Cortex of kidney (tissue), 1 donor: Measurements from ENCODE around the gene HJV.

Source experiments
- DNase-seq: peaks from one replicate; lab custom pipeline; 2025; lab: John Stamatoyannopoulos, UW

The HJV gene

DNA sequence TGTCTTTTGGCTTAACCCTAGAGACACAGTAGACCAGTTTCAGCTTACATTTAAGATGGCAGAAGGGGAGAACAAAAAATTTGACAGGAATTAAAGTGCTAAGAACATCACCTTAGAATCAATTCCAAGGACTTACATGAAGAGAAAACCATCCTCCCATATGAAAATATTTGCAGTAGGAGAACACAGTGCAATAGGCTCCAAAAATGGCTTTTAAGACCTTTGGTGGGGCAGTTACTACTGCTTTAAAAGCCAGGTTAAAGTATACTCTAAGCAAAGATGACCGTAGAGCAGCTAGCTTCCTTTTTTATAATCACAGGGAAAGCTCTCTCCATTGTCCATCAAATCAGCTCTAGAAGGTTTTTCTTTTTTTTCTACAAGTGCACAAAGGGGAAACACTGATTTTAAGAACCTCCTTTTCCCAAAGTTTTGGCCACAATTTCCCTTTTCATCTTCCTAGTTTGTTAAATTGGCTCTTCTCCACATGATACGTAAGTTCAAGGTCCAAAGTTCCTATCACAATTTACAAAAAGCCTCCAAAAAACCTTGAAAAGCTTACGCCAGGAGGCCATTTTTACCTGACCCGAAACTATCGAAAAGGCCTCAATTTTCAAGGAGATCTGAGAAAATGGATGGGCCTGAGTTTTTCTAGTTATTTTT is 28.4 kb downstream of the HJV start:
- no peak for DNase-seq

DNA sequence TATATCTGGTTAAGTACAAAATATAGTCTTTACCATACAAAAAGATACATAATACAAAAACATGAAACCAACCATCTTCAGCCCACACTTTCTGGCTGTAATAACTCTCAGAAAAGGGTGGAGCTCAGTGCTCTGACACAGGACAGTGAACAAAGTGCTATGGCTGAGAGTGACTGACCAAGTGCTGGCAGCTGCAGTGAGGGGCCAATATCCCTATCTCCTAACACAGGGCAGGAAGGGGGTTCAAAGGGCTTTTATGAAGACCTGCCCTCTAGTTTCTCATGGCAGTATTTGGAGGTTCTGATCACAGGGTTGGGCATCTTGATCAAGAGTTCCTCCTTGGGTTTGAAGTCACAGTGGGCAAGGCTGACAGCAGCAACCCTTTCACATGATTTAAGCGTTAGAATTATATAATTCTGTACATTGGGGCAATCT is 29.0 kb downstream of the HJV start:
- no peak for DNase-seq

DNA sequence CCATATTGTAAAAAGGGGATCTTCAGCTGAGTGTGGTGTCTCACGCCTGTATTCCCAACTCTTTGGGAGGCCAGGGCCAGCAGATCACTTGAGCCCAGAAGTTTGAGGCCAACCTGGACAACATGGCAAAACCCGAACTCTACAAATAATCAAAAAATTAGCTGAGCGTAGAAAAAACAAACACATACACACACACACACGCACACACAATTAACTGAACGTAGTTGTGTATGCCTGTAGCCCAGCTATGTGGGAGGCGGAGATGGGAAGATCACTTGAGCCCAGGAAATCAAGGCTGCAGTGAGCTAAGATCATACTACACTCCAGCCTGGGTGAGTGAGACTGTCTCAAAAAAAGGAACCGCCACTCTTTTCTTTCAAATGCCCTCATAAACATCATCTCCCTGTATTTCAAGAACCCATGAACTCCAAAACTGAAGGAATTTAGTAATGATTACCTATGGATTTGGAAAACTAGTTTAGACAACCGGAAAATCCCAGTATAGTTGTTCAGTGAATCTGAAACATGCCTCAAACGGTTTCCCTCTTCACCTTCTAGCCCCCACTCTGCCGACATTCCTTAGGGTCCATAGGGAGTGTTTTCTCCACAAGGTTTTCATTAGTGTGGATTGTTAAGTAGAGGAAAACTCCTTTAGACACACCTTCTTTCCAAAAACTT is 29.7 kb downstream of the HJV start:
- no peak for DNase-seq

DNA sequence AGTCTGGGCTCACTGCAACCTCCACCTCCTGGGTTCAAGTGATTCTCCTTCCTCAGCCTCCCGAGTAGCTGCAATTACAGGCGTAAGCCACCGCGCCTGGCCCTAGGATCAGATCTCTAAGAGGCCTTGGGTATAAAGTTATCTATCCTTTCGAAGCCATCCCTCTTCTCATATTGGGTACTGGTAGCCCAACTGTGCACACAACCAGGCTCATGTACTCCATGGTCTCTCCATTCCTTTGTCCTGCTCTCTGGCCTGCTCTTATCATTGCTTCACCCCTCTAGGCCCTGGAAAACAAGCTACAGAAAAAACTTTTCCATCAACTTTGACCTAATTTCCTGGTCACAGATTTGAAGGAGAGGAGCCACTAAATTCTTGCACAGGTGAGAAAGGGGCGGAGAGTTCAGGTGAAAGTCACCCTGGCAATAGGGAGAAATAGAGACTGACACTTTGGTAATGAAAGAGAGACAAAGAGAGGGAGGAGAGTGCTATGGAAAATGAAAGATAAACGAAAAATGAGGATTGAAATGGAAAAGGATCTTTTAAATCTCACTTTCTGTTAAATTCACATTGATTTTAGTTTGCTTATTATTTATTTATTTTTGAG is 31.2 kb downstream of the HJV start:
- DNase-seq: no peak

DNA sequence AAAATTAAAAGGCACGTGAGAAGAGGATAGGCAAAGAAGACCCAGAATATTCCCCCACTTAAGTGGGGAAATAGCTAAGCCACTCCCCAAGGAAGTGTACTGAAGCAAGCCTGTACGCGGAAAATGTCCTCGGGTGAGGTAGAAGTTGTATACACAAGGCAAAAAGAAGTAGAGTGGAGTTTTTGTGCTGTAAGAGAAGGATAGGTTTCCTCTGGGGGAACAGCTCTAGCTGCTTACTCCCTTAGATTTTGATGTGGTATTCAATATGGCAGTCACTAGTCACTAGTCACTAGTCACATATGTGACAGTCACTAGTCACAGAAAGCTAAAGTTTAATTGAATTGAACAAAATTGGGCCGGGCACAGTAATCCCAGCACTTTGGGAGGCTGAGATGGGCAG is 32.8 kb downstream of the HJV start:
- DNase-seq: no peak

DNA sequence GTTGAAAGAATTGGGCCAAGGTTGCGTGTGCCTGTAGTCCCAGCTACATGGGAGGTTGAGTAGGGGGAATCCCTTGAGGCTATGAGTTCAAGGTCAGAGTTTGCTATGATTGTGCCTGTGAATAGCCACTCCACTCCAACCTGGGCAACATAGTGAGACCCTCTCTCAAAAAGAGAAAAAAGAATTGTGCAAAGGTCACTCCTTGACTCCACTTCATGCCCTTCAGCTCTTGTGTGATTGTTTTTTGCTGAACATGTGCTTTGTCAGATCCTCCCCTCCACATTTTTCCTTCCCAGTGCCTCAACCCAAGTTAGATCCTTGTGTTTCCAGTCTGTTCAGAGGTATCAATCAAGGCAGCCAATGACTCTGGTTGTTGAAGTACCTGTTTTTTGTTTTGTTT is 33.6 kb downstream of the HJV start:
- DNase-seq: no peak

DNA sequence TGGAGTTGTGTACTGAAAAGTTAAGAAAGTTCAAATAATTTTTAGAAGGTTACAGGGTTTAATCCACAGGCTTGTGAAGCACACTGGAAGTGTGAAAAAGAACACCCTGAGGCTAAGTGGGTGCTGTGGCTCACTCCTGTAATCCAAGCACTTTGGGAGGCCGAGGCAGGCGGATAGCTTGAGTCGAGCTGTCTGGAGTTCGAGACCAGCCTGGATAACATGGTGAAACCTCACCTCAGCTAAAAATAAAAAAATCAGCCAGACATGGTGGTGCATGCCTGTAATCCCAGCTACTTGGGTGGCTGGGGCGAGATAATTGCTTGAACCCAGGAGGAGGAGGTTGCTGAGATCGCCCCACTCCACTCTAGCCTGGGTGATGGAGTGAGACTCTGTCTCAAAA is 35.0 kb downstream of the HJV start:
- DNase-seq: no peak

DNA sequence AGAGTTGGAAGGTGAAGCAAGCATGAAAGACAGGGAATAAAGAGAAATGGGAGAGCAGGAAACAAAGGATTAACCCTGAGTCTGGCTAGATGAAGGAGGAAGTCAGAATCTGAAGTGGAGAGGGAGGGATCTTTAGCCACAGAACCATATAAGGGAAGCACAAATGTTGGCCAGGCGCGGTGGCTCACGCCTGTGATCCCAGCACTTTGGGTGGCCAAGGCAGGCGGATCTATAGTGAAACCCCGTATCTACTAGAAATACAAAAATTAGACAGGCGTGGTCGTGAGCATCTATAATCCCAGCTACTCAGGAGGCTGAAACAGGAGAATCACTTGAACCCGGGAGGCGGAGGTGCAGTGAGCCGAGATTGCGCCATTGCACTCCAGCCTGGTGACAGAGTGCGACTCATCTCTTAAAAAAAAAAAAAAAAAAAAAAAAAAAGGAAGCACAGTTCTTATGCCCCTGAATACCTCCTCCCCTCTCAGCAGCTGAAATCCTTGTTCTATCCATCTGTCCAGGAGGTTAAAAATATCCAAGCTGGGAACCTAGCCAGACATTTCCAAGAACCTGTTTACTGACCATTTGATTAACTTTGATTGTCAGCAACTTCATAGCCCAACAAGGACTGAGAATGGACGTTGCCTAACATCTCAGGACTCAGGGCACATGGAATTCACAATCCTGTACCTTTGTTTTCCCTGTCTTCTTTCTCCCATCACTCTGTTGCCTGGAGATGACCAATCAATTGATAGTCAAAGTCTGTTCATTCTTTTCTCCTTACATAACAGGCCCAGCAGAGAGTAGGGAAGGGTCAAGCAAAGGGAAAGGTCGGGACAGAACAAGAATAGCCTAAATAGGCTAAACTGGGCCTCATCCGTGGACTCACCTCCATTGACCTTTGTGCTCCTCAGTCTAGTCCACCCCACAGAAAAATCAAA is 35.8 kb downstream of the HJV start:
- DNase-seq: no peak

DNA sequence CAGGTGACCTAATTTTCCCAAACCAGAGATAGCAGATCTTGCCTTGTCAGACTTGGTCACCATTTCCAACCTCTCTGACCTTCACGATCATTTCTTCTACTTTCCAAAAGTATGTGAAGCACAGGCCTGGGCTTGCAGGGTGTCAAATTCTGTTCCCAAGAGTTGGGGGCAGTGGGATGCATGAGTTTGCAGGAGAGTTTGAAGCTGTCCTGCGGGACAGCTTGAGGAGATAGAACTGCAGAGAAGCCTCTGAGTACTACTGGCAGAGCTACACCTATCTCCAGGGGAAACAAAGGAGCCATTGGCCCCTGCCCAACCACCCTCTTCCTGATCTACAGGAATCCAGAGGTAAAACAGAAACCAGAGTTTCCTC is 36.4 kb downstream of the HJV start:
- DNase-seq: no peak

DNA sequence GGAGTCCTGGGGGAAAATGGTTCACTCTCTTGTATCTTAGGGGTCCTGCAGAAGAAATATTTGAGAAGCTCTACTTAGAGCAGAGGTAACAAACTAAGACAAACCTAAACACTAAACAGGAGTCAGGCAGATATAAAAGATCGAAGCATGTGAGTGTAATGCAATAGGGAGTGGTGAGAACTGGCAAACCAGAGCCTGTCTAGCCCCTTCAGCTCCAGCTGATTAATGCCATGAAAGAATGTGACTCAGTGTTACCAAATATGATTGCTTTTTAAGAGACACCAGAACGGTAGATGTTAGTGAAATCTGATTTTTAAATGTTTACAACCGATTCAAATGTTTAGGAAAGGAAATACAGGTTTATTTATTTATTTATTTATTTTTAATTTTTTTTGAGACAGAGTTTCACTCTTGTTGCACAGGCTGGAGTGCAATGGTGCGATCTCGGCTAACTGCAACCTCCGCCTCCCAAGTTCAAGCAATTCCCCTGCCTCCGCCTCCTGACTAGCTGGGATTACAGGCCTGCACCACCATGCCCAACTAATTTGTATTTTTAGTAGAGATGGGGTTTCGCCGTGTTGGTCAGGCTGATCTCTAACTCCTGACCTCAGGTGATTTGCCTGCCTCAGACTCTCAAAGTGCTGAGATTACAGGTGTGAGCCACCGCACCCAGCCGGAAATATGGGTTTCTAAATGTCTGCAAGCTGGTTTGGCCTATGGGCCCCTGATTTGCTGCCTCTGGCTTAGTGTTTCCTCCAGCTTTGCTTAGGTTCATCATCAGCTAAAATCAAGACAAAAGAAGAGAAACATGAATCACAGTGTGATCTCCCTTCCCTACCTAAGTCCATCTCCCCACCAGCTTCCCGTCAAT is 37.3 kb downstream of the HJV start:
- DNase-seq: no peak

DNA sequence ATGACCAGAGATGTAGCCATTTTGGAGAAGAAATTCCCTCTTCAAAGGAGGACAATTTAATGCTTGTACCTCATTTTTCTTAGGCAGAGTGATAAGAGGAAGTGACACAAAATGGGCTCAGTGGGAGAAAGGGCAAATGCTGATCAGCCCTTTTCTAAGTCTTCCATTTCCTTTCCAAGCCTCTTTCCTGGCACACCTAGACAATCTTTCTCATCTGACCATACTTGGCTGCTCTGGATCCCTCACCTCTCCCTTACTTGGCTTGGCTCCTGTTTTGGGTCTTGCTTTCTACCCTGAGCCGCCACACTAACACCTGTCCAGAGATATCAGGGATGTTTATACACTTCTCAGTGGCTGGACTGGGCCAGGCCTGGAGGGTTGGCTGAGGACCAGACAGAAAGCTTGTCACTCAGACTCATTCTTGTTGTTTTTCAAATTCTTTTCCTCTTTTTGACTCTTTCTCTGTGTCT is 38.3 kb downstream of the HJV start:
- DNase-seq: no peak

DNA sequence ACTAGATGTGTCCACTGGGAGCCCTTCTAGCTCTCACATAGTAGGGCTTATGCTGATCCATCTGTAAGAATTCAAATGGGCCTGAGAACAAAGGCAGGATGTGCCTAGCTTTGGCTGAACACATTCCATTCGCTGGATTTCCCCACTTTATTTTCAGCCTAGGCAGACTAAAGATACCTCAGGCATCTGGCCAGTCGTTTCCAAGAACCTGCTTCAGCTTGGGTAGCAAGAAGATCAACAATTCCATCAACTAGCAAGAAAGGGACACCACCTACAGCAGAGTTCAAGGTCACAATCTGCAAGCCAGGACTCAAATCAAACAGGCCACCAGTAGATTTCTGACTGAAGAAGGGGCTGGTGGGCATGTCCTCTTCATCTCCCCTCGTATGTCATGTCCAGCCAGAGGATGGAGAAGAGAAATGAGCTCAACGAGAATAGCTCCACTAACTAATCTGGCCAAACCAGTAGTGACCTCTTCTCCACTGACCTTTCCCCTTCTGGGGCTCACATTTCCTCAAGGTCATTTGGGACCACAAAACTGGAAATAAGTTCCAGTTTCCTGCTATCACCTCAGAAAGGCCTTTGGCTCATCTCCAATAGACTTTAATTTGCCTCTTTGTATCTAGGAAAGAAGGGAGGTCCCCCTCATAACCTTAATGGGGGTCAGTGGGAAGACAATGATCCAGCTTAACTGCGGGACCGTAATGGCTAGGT is 39.4 kb downstream of the HJV start:
- DNase-seq: no peak

DNA sequence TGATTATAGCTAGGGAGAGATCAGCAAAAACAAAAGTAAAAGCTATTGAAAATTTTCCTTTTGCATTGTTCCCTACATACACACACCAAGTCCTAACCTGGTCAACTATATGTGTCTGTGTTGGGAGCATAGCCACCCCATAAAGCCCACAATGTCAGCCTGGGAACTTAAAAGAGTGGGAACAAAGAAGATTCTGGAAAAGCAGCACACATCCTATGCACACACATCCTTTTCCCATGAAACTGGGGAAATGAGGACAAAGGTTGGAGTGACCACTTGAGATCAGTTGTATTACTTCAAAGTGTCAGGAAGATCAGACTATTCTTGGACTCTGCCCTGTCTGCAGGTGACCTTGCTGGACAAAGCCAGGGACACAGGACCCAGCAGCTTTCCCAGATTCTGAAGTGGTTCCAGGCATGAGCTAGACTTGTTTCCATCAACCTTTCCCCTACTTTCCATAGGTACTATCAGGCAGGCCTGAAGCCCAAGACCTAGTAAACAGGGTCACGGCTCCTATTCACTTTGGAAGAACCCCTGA is 41.0 kb downstream of the HJV start:
- no peak for DNase-seq

DNA sequence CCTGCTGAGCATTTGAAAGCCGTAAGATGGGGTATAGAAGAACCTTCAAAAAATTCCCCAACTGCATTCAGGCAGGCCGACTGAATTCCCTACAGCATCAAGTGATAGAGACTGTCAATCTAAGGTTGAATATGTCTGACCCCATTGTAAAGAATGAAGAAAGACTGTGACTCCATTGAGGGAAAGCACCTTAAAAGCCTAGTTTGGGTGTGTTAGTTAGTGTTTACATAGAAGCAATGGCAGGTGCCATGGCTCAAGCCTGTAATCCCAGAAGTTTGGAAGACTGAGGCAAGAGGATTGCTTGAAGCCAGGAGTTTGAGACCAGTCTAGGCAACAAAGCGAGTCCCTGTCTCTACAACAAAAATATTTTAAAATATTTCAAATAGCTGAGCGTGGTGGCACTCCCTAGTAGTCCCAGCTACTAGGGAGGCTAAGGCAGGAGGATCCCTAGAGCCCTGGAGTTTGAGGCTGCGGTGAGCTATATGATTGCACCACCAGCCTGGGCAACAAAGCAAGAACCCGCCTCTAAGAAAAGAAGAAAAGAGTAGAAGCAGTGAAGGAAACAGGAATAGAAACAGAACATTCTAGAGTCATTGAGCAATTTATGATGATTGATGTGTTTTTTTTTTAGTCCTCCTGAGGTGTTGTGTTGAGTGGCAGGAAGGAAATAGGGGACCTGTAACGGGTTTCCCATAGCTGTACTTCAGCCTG is 41.6 kb downstream of the HJV start:
- DNase-seq: no peak

DNA sequence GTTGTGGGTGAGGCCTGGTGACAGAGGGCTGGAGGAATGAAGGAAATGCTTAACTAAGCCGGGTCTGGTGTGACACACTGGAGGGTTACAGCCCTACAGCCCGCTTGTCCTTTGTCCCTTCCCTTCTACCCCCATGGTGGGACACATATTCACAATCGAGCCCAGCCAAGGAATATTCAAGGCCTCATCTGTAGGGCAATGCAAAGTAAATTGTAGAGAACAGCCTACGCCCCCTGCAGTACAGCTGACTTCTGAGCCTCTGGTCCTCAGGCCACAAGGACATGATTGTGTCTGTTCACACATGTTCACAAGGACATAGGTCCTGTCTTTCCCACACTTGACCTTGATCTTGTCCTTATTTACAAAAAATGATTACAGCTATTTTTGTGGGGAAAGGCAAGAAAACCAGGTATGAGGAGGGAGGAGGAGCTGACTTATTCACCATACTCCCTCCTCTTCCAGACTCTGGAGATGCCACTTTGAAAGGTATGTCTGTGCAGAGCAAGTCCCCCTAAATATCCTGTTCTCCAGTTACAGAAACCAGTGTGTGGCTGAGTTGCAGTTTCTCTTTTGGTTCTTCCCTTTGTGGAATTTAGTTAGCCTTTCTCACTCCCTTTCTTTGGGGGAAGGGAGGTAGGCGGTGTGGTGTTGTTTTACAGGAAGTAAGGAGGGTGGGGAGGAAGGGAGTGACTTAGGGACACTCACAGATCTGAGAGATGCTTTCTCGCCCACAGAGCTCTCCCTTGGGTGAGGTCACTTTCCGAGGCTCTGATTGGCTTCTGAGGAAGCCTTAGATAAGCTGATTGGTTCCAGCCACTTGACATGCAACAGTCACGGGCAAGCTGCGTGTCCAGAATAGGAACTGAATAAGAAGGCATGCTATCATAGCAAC is 42.4 kb downstream of the HJV start:
- no peak for DNase-seq

DNA sequence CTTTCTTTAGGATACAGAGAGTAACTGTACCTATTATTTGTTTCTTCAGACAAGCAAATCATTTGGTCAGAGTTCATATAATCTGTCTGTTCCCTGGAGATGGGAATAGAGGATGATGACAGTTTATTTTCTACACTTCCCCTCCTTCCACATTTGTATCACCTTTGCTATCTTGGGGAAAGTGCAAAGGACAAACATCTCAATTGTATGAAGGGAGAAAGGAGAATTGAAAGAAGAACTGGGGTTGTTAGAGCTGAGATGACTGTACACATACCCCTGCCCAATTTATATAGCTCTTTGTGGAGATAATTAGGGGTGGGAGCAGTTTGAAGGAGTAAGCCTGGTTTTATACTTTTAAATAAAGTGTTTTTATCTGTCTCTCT is 43.1 kb downstream of the HJV start:
- DNase-seq: no peak

DNA sequence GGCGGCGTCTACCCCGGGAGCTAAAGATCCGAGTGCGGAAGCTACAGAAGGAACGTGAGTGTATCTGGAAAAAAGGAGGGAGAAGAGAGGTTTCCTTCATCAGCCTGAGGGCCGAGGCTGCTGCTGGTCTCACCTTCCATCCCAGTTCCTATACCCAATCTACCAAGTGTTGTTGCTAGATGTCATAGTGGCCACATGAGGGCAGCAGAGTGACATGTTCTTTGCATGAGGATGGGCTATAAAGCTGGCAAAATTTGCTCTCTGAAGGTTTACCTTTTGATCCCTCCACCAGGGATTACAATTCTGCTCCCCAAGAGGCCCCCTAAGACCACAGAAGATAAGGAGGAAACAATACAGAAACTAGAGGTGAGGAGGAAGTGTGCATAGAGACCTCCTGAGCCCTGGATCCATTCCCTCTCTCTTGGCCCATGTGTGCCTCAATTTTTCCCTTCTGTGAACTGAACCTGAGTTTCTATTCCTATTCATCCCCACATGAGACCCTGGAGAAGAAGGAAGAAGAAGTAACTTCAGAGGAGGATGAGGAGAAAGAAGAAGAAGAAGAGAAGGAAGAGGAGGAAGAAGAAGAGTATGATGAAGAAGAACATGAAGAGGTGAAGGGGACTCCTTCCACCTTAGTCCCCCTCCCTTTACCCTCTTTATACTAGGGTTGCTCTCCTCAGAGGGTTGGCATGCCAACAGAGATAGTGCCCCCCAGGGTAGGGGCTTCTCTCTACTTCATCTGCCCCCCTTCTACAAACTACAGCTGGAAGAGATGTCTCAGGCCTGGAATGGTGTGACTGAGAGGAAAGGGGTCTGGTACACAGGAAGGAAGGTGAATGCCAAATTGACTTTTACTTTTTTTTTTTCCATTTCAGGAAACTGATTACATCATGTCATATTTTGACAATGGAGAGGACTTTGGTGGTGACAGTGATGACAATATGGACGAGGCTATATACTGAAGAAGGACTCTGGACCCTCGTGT is 43.8 kb downstream of the HJV start:
- no peak for DNase-seq

DNA sequence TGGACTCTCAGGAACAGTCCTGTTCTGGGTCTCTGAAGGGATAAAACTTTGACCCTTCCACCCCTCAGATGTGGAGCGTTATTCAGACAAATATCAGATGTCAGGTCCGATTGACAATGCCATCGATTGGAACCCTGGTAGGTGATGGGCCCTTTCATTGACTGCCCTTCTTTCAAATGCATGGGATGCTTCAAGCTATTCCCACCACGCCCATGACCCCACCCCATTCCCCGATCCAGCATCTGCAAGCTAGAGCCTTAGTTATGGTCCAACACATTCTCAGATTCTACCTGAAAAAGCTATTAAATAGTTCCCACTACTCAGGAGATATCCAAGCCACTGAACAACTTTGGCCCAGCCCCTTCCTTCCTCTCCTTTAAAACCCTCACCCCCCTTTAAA is 44.5 kb downstream of the HJV start:
- DNase-seq: no peak
